Adrenal gland (tissue), 12 donors: ENCODE data around the gene SLC5A4. TPM values are rescaled to one million over a fixed set of nuclear protein-coding genes. Genes with fewer than 3 reads are reported as not detected.

Experiments
- DNase-seq, 7 donors: peaks; one replicate each; pipeline ENCODE4 v3.0.0-alpha.2; 2019 to 2020
- H3K27ac ChIP-seq, 5 donors: fragments of 200-600 bp; sonication (generic) in 4 of 5; 1 replicate in 3 of 5; 2 replicates in 2 of 5; pipeline versions ENCODE4 v1.5.1 to v1.8.0; 2016 to 2020; ENCODE audit warnings: mild to moderate bottlenecking in 1 of 5
- H3K27me3 ChIP-seq: fragments of 200-600 bp; 2 replicates; pipeline ENCODE4 v1.8.0; 2021
- H3K36me3 ChIP-seq, 2 donors: fragments of 200-600 bp; replicated peaks in 1 of 2; 1 replicate in 1 of 2; 2 replicates in 1 of 2; pipeline versions ENCODE4 v1.5.1 to v1.8.0; 2018 to 2022
- H3K4me1 ChIP-seq, 2 donors: fragments of 200-600 bp; replicated peaks in 1 of 2; 1 replicate in 1 of 2; 2 replicates in 1 of 2; pipeline versions ENCODE4 v1.5.1 to v1.8.0; 2018 to 2021
- H3K4me3 ChIP-seq, 4 donors: fragments of 200-600 bp; sonication (generic) in 3 of 4; one replicate each; pipeline ENCODE4 v1.5.1; 2016 to 2018
- H3K9me3 ChIP-seq, 3 donors: fragments of 200-600 bp; sonication (generic) in 1 of 3; replicated peaks in 1 of 3; 1 replicate in 2 of 3; 2 replicates in 1 of 3; pipeline versions ENCODE4 v1.5.1 to v1.8.0; 2016 to 2021
- POLR2A ChIP-seq, 2 donors: fragments of 450-650 bp; IDR thresholded peaks; one replicate each; pipeline ENCODE4 v1.6.1; 2017; ENCODE audit warnings: antibody characterized with exemption in 2 of 2, mild to moderate bottlenecking in 2 of 2, moderate library complexity in 1 of 2
- WGBS, 4 donors: extraction: QIAGEN DNeasy Blood & Tissue Kit in 2 of 4; methylation state at CpG; one replicate each; pipeline versions ENCODE4 v1.1.5 to v1.1.7; 2013 to 2017; 5-methylcytosine and 5-hydroxymethylcytosine counted together
- intact Hi-C, 2 donors: fragments of 100-400 bp; cut with DNase I; formaldehyde crosslinking; loops; one replicate each; pipeline versions ENCODE4 v1.14.1 to v1.15.0; 2022 to 2023
- polyA plus RNA-seq, 3 donors: library from polyadenylated mRNA; stranded (reverse); fragments of 200-250 nt in 2 of 3; fragments of 350-450 nt in 1 of 3; fragmentation: Illumina TruSeq in 1 of 3; extraction: RNeasy Lipid Tissue Mini Kit (QIAGEN cat#74804) in 1 of 3; gene quantifications; one replicate each; pipeline ENCODE4 v1.2.3, GENCODE V29; 2013 to 2014
- total RNA-seq, 9 donors: library from RNA; depleted of rRNA in 4 of 9; stranded (reverse); fragments of >200 nt in 4 of 9; fragments of 120-200 nt in 1 of 9; fragmentation: NEBNext Ultra II Directional in 1 of 9; extraction: Animal tissue kit (Norgen Biotek cat#: 25700) in 1 of 9; gene quantifications; one replicate each; pipeline versions ENCODE4 v1.1.0 to v1.2.4, GENCODE V29; 2013 to 2023
- TF ChIP-seq, protein P1 (sequence below), 6 experiments: fragments of 450-650 bp in 4 of 6; fragments of 200-600 bp in 2 of 6; sonication (generic) in 1 of 6; IDR thresholded peaks; 1 replicate in 5 of 6; 2 replicates in 1 of 6; pipeline versions ENCODE4 v1.5.1 to v1.8.0; 2016 to 2021; ENCODE audit warnings: antibody characterized with exemption in 6 of 6, mild to moderate bottlenecking in 2 of 6, moderate library complexity in 1 of 6
- donor health status: healthy with polysubstance abuse.
- donor health status: Bipolar disorder and iron deficiency.
- donor health status: DM: yes; HTN: yes; CAD: no.
- donor health status: DM: no; HTN: no; CAD: no.
- donor health status: DM: no; HTN: no; CAD: no.
- donor health status: DM: yes; HTN: yes; CAD: no.

Gene SLC5A4
- total and polyA plus RNA-seq, 12 donors, result 0.07 to 0.70 (median 0.33) TPM; not detected in 1

DNA sequence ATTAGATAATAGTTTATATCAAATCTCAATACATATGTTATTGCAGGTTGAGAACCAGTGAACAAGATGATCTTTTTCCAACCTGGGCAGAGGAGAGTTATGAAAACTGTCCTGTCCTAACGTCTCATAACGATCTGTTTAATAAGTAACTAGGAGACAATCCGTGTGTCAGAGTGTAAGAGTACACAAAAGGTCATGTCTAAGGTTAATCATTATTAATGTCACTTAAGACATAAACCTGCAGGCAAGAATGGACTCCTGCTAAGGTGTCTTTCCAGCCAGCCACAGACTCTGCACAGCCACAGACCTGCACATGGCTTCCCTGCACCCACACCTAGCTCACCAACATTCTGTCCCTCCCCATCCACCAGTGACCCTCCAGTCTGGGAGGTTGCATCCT lies 10.1 kb downstream of the SLC5A4 start:
- no peak for TF ChIP-seq POLR2A (IDR thresholded peaks at IDR 0.05)
- no peak for DNase-seq
- no peak overlapping the region for H3K27ac ChIP-seq
- H3K36me3 ChIP-seq, result no peaks in the 10 kb centered on the region
- no peaks in the 10 kb centered on the region for H3K4me1 ChIP-seq
- no peak overlapping the region for H3K4me3 ChIP-seq
- H3K27me3 ChIP-seq, result no peaks in the 10 kb centered on the region
- intact Hi-C loops, result no loop called here
- no peaks in the 10 kb centered on the region for H3K9me3 ChIP-seq
- 62 to 90% (median 73%) methylated on average over 3 of the region's 3 CpGs for WGBS, 4 donors

- 85 to 96% (median 91%) methylated on average over 1 of the region's 1 CpG for WGBS, 4 donors
- intact Hi-C loops, result no loop called here
- no peak for TF ChIP-seq POLR2A (IDR thresholded peaks at IDR 0.05)
- TF ChIP-seq, protein P1, sequence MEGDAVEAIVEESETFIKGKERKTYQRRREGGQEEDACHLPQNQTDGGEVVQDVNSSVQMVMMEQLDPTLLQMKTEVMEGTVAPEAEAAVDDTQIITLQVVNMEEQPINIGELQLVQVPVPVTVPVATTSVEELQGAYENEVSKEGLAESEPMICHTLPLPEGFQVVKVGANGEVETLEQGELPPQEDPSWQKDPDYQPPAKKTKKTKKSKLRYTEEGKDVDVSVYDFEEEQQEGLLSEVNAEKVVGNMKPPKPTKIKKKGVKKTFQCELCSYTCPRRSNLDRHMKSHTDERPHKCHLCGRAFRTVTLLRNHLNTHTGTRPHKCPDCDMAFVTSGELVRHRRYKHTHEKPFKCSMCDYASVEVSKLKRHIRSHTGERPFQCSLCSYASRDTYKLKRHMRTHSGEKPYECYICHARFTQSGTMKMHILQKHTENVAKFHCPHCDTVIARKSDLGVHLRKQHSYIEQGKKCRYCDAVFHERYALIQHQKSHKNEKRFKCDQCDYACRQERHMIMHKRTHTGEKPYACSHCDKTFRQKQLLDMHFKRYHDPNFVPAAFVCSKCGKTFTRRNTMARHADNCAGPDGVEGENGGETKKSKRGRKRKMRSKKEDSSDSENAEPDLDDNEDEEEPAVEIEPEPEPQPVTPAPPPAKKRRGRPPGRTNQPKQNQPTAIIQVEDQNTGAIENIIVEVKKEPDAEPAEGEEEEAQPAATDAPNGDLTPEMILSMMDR (IDR thresholded peaks at IDR 0.05), result no peak
These were observed 10.6 kb downstream of the SLC5A4 start for GRCh38 chr22:32244547-32244946.

GRCh38 chr22:32240461-32240860 lies 14.7 kb downstream of the SLC5A4 start:
- DNase-seq, result no peak
- no peak overlapping the region for H3K4me3 ChIP-seq
- WGBS, 4 donors, result 55 to 65% (median 63%) methylated on average over 2 of the region's 2 CpGs
- no peaks in the 10 kb centered on the region for H3K9me3 ChIP-seq
- H3K27me3 ChIP-seq, result no peaks in the 10 kb centered on the region
- H3K4me1 ChIP-seq, result no peaks in the 10 kb centered on the region
- intact Hi-C loops, result no loop called here
- TF ChIP-seq POLR2A (IDR thresholded peaks at IDR 0.05), result no peak
- TF ChIP-seq, protein P1 (IDR thresholded peaks at IDR 0.05), result no peak
- H3K36me3 ChIP-seq, result no peaks in the 10 kb centered on the region
- no peak overlapping the region for H3K27ac ChIP-seq

More at GRCh38 chr22:32244547-32244946, 10.6 kb downstream of the SLC5A4 start:
- H3K36me3 ChIP-seq, result no peaks in the 10 kb centered on the region
- DNase-seq, result no peak
- H3K4me1 ChIP-seq, result no peaks in the 10 kb centered on the region
- H3K4me3 ChIP-seq, result no peak overlapping the region
- H3K27me3 ChIP-seq, result no peaks in the 10 kb centered on the region
- no peak overlapping the region for H3K27ac ChIP-seq
- no peaks in the 10 kb centered on the region for H3K9me3 ChIP-seq

- Histone ChIP-seq H3K4me1 (no peaks in the 10 kb centered on the region), H3K36me3 (no peaks in the 10 kb centered on the region), H3K27ac (no peak overlapping the region), H3K4me3 (no peak overlapping the region), H3K27me3 (no peaks in the 10 kb centered on the region), H3K9me3 (no peaks in the 10 kb centered on the region)
- DNase-seq, result no peak
- 83 to 100% (median 84%) methylated on average over 1 of the region's 1 CpG; no CpG with 5 or more reads in 1 of the 4 donors for WGBS, 4 donors
- TF ChIP-seq POLR2A (IDR thresholded peaks at IDR 0.05), result no peak
- TF ChIP-seq, protein P1 (IDR thresholded peaks at IDR 0.05), result no peak
- intact Hi-C loops, result no loop called here
These were observed 17.2 kb downstream of the SLC5A4 start for GRCh38 chr22:32237906-32238305.

GRCh38 chr22:32236970-32237369 lies 18.2 kb downstream of the SLC5A4 start:
- TF ChIP-seq POLR2A (IDR thresholded peaks at IDR 0.05), result no peak
- TF ChIP-seq, protein P1 (IDR thresholded peaks at IDR 0.05), result no peak
- no peak for DNase-seq
- Histone ChIP-seq H3K27ac (no peak overlapping the region), H3K4me3 (no peak overlapping the region), H3K36me3 (no peaks in the 10 kb centered on the region), H3K9me3 (no peaks in the 10 kb centered on the region), H3K4me1 (no peaks in the 10 kb centered on the region), H3K27me3 (no peaks in the 10 kb centered on the region)
- 74 to 83% (median 77%) methylated on average over 8 of the region's 8 CpGs for WGBS, 4 donors
- intact Hi-C loops, result no loop called here
